ENCODE measurements around the gene VENTX. TPM values are rescaled to one million over a fixed set of nuclear protein-coding genes. Genes with fewer than 3 reads are reported as not detected.

The VENTX gene
- total and polyA plus RNA-seq, 2 donors (not counting 3 experiments of a cell fraction or from before 2014, with no cell fraction given): not detected

GRCh38 chr10:133215586-133215985, 22.1 kb upstream of the VENTX start:
- Histone ChIP-seq H4K20me1 (replicated peaks; ENCODE audit: control insufficient read depth, extremely low read depth, insufficient read depth, low read length) (no peaks in the 10 kb centered on the region), H3K9ac (replicated peaks; ENCODE audit: extremely low read depth, insufficient read depth, low read length) (no peak overlapping the region), H3K4me1 (ENCODE audit: control insufficient read depth, extremely low read depth, insufficient read depth, low read length) (no peaks in the 10 kb centered on the region), H3K36me3 (ENCODE audit: control insufficient read depth in 2 of 2, extremely low read depth in 1 of 2, insufficient read depth in 2 of 2, low read length in 2 of 2) (no peaks in the 10 kb centered on the region), H3K9me3 (replicated peaks; ENCODE audit: control insufficient read depth, insufficient read depth, low read length) (no peaks in the 10 kb centered on the region), H3K4me2 (ENCODE audit: insufficient read depth, low read length) (no peak overlapping the region), H3K79me2 (ENCODE audit: control insufficient read depth, insufficient read depth, low read length) (no peaks in the 10 kb centered on the region), H3K9me1 (replicated peaks; ENCODE audit: control insufficient read depth, extremely low read depth, insufficient read depth, low read length) (no peaks in the 10 kb centered on the region), H2AFZ (ENCODE audit: low read depth, low read length) (no peak overlapping the region), H3K27me3 (ENCODE audit: control insufficient read depth in 2 of 2, insufficient read depth in 2 of 2, low read length in 2 of 2) (no peaks in the 10 kb centered on the region), H3K4me3 (replicated peaks in 1 of 3; ENCODE audit: insufficient read depth in 1 of 3, low read depth in 1 of 3, low read length in 3 of 3) (no peak overlapping the region), H3K27ac (ENCODE audit: insufficient read depth, low read depth, low read length) (no peak overlapping the region)
- TF ChIP-seq FOS (IDR thresholded peaks at IDR 0.05; ENCODE audit: borderline replicate concordance, insufficient read depth, low read length) (no peak), EZH2 (IDR thresholded peaks at IDR 0.05; ENCODE audit: borderline replicate concordance, low read depth, low read length, severe bottlenecking) (no peak), CTCF (IDR thresholded peaks at IDR 0.05; ENCODE audit: extremely low read depth in 1 of 2, insufficient read depth in 1 of 2, low read depth in 1 of 2, low read length in 2 of 2) (no peak), POLR2AphosphoS5 (IDR thresholded peaks at IDR 0.05; ENCODE audit: insufficient read depth, low read depth, low read length) (no peak), POLR2A (IDR thresholded peaks at IDR 0.05; ENCODE audit: low read depth, low read length) (no peak), MYC (IDR thresholded peaks at IDR 0.05; ENCODE audit: low read depth, low read length) (no peak), GATA2 (IDR thresholded peaks at IDR 0.05; ENCODE audit: insufficient read depth, insufficient read length, low read depth, low read length) (no peak), JUN (IDR thresholded peaks at IDR 0.05; ENCODE audit: borderline replicate concordance, insufficient read depth, insufficient read length, low read depth) (no peak)
- TF ChIP-seq, protein P1, sequence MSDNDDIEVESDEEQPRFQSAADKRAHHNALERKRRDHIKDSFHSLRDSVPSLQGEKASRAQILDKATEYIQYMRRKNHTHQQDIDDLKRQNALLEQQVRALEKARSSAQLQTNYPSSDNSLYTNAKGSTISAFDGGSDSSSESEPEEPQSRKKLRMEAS (IDR thresholded peaks at IDR 0.05; ENCODE audit: insufficient read depth, insufficient read length): no peak
- BruUV-seq (replicated peaks): no TSS peak
- no peak for DNase-seq (ENCODE audit: low read depth, low spot score)
- no peak for FAIRE-seq
- intact Hi-C loops (cut with micrococcal nuclease) (no loop called here), dilution Hi-C loops (cut with MboI; ENCODE audit: extremely low pct_ligation_motif_present, low sequenced_read_pairs) (no loop called here)
- POLR2A ChIA-PET: no interaction called here
- CTCF ChIA-PET: no interaction called here

All from endothelial cell of umbilical vein (primary cell).